GM21381 (cell line): ENCODE data around the gene ATRNL1.
"Not testable (repeated sequence)": the region's sequence is repeated elsewhere in the genome, so short reads cannot be mapped to it uniquely, and the experiment has no call there.

Experiments
- ATAC-seq: cut with Tn5 transposase; IDR thresholded peaks from one replicate; pipeline ENCODE4 v1.9.1; 2021; ENCODE audit warnings: mild to moderate bottlenecking, moderate library complexity; ENCODE audit not compliant: unreplicated experiment

The ATRNL1 gene

DNA sequence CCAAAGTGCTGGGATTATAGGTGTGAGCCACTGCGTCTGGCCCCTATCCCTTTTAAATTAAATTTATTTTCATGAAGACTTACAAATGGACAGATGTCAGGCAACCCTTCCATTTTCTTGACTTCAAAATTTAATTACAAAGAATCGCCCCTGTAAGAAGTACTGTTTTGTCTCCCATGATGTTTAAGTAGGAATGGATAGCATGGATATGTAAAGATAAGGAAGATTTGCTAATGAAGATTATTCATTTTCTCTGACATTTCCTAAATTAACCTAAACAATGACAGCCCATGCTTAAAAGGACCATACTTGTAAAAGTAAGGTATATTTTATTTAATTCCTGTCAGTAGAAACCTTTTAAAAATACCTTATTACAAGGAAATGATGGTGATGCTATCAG lies 627.0 kb downstream of the ATRNL1 start:
- ATAC-seq, result no peak

DNA sequence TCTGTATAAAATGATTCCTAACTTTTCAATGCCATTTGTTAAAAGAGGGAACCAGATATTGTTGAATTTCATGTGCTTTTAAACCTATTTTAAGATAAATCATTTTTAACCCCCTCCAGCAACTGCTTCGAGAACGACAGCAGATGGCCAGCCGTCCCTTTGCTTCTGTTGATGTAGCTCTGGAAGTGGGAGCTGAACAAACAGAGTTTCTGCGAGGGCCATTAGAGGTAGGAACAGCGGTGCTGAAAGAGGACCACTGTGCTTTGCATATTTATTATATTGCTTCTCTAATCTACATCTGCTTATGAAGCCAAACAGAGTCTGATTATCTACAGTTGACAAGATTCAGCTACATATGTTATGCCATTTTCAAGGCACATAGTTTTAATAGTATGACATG lies 634.0 kb downstream of the ATRNL1 start:
- ATAC-seq, result no peak

DNA sequence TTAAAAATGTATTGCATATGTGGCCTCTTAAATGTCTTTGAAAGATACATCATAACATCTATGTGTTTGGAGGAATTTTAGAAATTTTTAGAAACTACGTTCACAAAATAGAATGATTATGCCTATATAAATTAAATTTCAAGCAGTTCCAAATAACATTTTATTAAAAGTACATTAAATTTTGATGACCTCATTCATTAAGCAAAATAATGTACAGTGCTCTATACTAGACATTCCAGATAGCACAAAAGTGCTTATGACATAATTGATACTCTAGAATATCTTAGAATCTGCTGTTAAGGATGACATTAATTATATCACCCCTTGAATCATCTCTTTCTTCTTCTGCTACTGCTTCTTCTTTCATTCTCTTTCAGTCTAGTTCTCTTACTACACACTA lies 650.9 kb downstream of the ATRNL1 start:
- no peak for ATAC-seq

DNA sequence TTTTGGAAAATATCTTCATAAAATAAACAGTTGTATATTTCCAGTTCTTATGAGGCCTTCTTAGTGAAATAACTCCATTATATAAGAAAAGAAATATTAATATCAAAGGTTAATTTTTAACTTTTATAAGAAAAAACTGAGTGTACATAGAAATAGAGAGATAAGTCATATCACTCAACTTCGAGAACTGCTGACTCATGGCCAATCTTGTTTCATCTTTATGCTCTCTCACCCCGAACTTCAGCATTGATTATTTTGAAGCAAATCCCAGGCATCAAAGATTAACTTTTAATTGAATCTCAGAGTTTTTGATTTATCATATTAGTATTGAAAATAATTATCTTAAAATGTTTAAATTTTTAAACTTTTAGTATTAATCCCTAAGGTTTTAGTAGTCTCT lies 652.8 kb downstream of the ATRNL1 start:
- no peak for ATAC-seq

DNA sequence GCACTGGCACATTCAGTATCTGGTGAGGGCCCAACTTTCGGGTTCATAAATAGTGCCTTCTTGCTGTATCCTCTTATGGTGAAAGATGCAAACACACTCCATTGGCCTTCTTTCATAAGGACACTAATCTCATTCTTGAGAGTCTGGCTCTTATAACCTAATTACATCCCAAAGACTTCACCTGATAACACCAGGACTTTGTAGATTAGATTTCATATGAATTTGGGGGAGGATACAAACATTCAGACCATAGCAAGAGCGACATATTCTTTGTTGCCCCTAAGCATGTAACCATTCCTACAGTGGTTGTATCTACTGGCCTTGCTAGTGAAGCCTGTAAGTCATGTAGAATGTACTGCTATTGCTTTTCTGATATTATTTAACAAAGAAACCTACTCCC lies 654.6 kb downstream of the ATRNL1 start:
- ATAC-seq, result no peak

DNA sequence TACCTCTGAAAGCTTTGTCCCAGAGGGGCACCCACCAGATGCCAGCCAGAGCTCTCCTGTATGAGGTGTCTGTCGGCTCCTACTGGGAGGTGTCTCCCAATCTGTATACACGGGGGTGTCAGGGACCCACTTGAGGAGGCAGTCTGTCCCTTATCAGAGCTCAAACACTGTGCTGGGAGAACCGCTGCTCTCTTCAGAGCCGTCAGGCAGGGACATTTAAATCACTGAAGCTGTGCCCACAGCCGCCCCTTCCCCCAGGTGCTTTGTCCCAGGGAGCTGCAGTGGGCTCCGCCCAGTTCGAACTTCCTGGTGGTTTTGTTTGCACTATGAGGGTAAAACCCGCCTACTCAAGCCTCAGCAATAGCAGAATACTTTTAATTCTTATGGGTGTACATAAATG lies 665.3 kb downstream of the ATRNL1 start:
- not testable (repeated sequence) for ATAC-seq

DNA sequence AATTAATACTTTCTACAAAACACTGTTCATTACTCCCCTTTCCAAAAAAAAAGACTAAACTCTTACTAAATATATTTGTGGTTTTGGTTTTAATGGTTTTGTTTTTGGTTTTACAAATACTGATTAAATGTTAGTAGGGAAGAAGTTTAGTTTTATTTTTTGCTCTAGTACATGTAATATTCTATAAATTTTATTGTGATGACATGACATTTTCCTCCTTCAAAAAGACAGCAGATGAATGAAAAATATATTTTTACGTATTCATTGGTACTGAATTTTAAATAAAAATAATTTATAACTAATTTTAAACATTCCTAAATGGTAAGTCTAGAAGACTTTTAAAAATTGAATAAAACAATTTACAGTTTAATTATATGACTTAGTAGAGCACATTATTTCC lies 667.0 kb downstream of the ATRNL1 start:
- no peak for ATAC-seq

DNA sequence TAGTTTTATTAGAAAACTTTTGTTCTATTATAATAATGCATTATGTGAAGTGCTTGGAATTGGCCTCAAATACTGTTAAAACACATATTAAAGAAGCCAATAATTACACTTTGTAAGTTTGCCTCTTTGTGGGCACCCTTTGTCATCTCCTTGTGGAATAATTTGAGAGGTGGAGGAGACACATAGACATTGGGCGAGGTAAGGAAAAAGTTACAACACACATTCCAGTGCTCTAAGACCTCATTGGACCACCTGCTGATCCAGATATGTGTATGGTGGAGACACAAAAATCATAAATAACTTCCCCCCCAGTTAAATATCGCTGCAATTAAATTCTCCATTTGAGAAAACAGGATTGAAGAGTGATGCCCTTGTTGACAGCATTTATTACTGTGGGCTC lies 668.0 kb downstream of the ATRNL1 start:
- no peak for ATAC-seq

DNA sequence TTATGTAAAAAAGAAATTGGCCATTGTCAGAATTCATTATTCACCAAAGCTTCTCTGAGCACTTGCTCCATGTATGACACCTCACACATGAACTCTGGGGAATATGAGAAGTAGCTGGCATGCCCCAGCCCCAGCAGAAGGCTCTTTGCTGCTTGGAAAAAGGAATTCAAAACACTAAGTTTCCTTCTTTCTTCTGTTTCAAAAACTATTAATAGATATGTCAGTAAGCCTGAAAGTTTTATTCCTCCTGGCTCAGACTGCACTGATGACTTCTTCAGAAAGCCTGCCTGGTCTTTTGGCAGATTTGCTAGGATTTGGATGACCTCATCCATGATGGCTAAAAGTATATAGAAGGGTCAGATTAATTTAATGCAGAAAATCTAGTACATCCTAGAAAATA lies 668.9 kb downstream of the ATRNL1 start:
- ATAC-seq, result no peak

DNA sequence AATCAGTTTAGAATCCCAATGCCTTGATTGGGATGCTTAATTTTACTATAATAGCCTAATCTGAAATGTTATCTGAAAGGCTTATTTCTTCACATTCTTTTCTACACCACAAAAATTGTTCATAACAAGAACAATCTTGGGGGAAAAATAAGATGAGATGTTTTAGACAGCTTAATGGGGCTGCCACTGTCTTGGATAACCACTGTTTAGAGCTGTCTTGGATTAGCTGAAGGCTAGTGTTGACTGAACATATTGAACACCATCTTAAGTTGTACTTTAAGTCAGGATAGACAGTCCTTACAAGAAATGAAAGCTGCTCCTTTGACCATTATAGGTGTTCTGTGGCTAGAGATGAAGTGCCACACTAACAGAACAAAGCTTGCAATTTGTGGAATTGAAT lies 678.6 kb downstream of the ATRNL1 start:
- ATAC-seq, result no peak

DNA sequence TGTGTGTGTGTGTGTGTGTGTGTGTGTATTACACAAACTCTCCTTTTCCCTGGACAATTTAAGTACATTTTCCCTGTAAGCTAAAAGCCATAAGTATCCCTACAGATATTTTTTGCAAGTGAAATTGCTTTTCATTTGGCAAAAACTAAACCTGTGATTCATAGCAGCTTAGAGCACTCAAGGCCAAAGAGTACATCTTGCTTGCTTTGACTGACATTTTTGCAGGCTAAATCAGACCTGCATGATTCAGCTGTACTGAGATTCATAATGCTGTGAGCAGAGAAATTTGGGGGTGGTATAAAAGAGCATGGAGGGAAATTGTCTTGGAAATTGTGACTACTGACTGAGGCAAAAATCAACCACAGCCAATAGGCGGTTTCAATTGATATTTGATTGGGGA lies 679.4 kb downstream of the ATRNL1 start:
- ATAC-seq, result no peak

DNA sequence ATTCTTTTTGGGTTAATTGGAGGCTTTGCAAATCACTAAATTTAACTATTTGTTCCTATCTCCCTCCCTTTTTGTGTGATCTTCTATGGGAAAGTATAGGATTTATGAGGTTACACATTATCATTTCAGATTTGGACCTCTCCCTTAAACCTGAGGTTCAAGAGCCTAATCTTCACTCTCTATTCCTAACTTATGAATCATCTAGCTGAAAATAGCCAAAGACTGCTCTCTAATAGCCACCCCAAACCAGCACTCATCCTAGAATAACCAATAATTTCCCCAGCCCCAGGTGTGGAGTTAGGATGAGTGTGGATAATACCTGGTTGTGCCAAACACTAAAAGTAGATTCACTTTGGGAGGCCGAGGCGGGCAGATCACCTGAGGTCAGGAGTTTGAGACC lies 680.7 kb downstream of the ATRNL1 start:
- ATAC-seq, result no peak

DNA sequence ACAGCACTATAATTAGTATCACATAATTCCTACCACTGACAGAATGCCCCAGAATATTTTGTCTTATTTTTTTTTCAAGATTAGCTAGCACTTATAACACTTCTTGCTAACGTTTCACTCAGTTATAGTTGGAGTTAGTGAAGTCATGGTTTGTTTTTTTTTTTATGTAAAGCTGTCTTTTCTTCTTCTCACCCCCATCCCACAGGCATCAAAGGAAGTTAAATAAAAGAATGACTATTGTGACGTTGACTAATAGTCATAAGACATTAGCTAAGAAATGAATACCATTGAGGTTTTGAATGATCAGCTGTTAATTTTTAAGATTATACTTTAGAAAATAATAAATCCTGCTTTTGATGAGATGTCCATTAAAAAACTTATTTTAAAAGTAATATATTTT lies 681.6 kb downstream of the ATRNL1 start:
- ATAC-seq, result no peak

DNA sequence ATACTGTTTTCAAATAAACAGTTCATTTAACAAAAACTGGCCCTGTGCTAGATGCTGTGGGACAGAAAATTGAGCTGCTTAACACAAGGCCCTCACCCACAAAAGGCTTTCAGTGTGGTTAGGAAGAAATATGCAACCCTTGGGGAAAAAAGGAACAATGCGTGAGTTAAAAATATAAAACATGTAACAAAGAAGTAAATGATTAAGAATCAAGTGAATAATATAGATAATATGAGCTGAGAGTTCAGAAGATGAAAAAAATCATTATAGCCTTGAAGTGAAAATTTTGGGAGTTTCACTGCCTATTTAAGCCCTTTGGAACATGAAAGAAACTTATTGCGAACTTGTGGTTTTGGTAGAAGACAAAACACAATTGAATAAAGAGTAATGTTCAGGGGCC lies 684.5 kb downstream of the ATRNL1 start:
- no peak for ATAC-seq

DNA sequence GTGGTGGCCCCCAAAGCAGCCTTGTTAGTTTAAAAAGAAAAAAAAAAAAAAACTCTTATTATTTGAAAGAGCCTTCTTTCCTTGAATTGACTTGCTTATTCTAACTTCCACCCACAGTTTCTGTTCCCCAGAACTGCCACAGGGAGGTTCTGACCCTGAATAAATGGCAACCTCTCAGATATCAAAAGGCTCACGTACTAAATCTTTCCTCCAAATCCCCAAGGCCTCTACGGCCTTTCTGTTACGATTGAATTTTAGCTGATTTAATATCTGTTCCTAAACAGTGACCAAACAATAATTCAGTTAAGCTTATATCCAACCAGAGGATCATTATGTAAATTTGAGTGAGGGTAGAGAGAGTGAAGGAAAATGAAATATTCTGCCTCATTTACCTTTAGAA lies 697.1 kb downstream of the ATRNL1 start:
- no peak for ATAC-seq

DNA sequence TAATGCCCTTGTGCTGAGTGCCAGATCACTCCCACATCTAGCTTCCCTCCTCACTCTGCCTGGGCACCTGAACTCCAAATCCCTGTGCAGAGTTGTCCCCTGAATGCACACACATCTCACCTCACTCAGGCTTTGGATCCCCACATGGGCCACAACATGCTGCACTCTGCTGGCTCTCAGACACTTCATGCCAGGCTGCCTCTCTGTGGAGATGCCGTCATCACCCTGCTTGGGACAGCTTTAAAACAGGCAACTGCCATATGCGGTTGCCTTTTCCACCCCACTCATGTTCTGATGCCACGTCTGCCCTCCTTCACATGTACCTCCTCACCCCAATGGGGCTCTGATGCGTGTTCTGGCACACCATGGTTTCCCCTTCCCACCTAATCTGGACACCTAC lies 702.8 kb downstream of the ATRNL1 start:
- ATAC-seq, result no peak

DNA sequence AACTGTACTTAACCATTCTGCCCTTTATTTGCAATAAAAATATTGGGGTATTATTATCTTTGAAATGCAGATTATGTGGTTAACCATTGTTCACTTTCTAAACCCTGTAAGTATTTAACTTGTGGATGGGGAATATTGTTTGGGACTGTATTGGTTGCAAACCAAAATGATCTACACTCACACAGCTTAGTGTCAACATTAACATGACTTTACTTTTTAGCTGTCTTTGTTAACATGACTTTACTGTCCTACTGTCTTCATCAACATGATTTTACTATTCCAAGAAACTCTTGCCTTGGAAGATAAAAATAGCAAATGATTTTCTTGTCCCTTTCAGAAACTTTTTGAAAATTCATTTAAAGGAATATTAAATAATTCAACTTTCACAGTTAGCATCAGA lies 708.3 kb downstream of the ATRNL1 start:
- no peak for ATAC-seq

DNA sequence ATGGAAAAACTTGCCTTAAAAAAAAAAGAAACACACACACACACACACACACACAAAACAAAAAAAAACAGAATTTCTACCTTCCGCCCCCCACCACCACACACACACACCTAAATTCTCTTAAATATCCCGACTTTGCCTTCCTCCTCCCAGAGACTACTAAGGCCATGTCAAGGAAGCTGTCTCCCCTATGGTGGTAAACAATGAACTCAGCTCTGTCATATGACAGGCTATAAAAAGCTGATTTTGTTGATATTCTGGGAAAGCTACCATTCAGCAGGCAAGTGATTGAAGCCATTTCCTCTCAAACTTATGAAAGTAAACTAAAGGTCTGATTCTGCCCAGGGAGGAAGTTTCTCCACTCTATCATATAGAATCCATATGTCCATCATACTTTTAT lies 708.8 kb downstream of the ATRNL1 start:
- ATAC-seq, result no peak

DNA sequence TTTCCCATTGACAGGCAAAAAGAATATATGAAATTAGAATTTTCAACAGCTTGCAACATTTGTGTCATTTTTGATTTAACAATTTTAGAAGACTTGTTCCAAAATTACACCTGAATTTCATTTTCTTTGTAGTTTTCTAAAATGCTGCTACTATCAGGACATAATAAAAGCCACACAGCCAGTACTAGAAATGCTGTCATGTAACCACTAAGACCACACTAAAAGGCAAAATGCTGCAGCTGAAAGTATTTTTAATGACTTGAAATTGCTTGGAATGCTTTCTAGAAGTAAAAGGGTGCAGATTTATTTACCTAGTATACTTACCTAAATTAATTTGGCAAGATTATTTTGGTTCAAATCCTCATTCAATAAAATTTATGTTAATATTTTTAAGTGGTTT lies 709.7 kb downstream of the ATRNL1 start:
- no peak for ATAC-seq

DNA sequence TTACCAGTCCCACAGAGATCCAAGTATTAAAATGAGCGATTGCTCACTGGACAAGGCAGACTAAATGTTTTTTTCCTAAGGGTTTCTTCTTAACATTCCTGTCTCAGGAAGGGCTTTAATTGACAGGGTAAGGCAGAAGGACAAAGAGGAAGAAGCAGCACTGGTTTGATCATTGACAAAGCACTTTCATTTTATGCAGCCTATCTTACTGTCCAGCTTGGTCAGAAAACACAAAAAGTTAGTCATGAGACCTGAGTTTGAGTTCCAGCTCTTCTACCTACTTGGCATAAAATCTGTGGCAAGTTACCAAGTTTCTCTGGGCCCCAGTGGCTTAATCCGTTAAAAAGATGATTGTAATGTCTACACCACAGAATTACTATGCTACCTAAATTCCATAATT lies 721.4 kb downstream of the ATRNL1 start:
- ATAC-seq, result no peak

DNA sequence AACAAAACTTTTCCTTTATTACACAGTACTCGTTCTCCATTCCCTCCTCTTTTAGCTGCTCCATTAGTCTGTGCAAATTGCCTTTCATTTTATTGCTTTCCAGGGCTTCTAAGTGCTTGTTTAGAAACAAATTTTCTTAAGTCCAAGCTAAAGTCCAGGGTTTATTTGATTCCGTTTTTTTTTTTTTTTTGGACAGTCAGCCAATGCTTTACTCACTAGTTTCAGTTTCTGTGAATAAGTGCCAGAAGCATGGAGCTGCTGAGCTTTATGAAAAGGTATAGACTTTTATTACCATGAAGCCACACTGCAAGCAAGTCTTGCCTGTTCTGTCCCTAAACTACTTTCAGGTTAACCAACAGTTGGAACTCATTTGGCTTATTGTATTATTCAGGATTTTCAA lies 724.8 kb downstream of the ATRNL1 start:
- ATAC-seq, result no peak

DNA sequence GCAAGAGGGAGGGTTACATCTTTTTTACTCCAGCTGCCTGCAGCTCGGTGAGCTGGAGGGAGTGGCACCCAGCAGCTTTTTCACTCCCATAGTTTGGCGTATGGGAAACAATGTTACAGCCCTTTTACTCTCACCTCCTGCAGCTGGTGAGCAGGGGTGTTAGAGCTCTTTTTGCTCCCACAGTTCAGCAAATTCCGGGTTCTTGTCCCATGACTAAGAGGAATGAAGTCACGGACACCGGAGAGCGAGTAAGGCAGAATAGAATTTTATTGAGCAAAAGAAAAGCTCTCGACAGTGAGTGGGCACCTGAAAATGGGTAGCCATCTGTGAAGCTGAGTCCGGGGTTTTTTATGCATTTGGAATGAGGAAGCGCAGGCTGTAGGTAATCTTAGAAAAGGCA lies 733.2 kb downstream of the ATRNL1 start:
- no peak for ATAC-seq

DNA sequence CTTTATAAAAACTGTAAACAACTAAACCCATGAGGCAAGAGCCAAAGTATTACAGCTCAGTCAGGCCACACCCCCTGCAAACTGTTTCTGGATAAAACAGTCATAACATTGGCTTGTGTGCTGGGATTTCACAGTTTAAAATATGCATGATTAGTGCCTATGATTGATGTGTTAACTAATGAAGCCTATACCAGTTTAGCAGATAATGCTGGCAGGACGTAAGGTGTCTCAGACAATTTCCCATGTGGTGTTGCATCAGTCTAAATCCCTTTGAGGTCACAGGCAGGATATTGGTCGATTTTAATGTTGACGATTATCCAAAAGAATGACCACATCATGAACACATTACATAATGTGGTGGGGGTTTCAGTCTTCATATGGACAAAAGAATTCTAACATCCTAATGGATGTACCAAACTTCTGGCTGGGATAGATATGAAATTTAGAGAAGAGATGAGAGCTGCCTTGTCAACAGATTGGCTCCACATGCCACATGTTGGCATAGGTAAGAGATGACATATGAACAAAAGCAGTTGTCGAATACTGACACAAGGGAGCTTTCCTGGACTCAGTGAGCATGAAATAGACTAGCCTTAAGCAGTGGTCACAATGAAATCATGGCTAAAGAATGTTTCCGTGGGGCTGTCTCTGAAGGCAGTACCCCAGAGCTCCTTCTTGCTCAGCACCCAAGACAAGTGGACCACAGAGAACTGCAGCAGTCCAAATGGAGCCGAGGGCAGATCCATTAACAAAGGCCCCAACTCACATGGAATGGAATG lies 734.3 kb downstream of the ATRNL1 start:
- no peak for ATAC-seq
